GM12878 (cell line): Measurements from ENCODE around the gene STARD3. TPM values are rescaled to one million over a fixed set of nuclear protein-coding genes. Genes with fewer than 3 reads are reported as not detected.

Experiments
- ATF7 ChIP-seq: fragments of 450-650 bp; IDR thresholded peaks from 2 replicates; pipeline ENCODE4 v1.6.1; 2016; ENCODE audit warnings: low read depth, mild to moderate bottlenecking
- GABPA ChIP-seq: IDR thresholded peaks from 2 replicates; pipeline ENCODE4 v1.6.1; 2014; ENCODE audit warnings: antibody characterized with exemption, low read depth, mild to moderate bottlenecking, inconsistent platforms
- IKZF2 ChIP-seq, 2 experiments: fragments of 450-650 bp; IDR thresholded peaks; 2 replicates each; pipeline ENCODE4 v1.6.1; 2017; ENCODE audit warnings: mild to moderate bottlenecking in 2 of 2, moderate library complexity in 2 of 2
- JUNB ChIP-seq: IDR thresholded peaks from 2 replicates; pipeline ENCODE4 v1.6.1; 2016; ENCODE audit warnings: antibody characterized with exemption, mild to moderate bottlenecking
- KDM1A ChIP-seq: fragments of 200-600 bp; sonication (generic); IDR thresholded peaks from 2 replicates; pipeline ENCODE4 v1.6.1; 2016; ENCODE audit warnings: borderline replicate concordance
- MTA2 ChIP-seq: fragments of 450-650 bp; IDR thresholded peaks from 2 replicates; pipeline ENCODE4 v1.6.1; 2016; ENCODE audit warnings: low read depth, mild to moderate bottlenecking, moderate library complexity
- NFIC ChIP-seq: IDR thresholded peaks from 2 replicates; pipeline ENCODE4 v1.6.1; 2012; ENCODE audit warnings: low read depth, mild to moderate bottlenecking, inconsistent platforms, low read length, moderate library complexity
- NR2C1 ChIP-seq: fragments of 450-650 bp; IDR thresholded peaks from 2 replicates; pipeline ENCODE4 v1.6.1; 2017; ENCODE audit warnings: antibody characterized with exemption, mild to moderate bottlenecking, moderate library complexity
- POU2F2 ChIP-seq: IDR thresholded peaks from 3 replicates; pipeline ENCODE4 v1.6.1; 2011; ENCODE audit warnings: low read depth, mild to moderate bottlenecking, low read length, borderline replicate concordance
- RCOR1 ChIP-seq: conservative IDR thresholded peaks from 2 replicates; pipeline ENCODE4 v1.6.1; 2012; ENCODE audit warnings: low read depth, low read length, improper control_type of control experiment
- RFX5 ChIP-seq: IDR thresholded peaks from 2 replicates; pipeline ENCODE4 v1.6.1; 2011; ENCODE audit warnings: low read depth, low read length, improper control_type of control experiment
- RUNX3 ChIP-seq: IDR thresholded peaks from 2 replicates; pipeline ENCODE4 v1.6.1; 2012; ENCODE audit warnings: low read length, inconsistent platforms
- SRF ChIP-seq, 2 experiments: IDR thresholded peaks; 2 replicates each; pipeline ENCODE4 v1.6.1; 2011; ENCODE audit warnings: low read depth in 2 of 2, low read length in 2 of 2, mild to moderate bottlenecking in 1 of 2, moderate library complexity in 1 of 2
- TCF3 ChIP-seq: IDR thresholded peaks from 2 replicates; pipeline ENCODE4 v1.6.1; 2012; ENCODE audit warnings: low read depth, mild to moderate bottlenecking, low read length, borderline replicate concordance; ENCODE audit not compliant: insufficient read depth
- polyA plus RNA-seq, 11 experiments: library from polyadenylated mRNA; depleted of rRNA in 4 of 11; unstranded in 6 of 11; stranded (reverse) in 5 of 11; fragments of >200 nt; fragmentation: Nextera tagmentation in 4 of 11; fragmentation: Illumina TruSeq in 1 of 11; extraction: Ambion mirVana in 4 of 11; extraction: Trizol in 1 of 11; gene quantifications; 1 replicate in 1 of 11; 2 replicates in 10 of 11; pipeline versions ENCODE4 v1.2.1 to v1.2.3, GENCODE V29; 2011 to 2016; ENCODE audit warnings: inconsistent platforms in 2 of 11, missing spikeins in 2 of 11, low read depth in 1 of 11
- total RNA-seq, 4 experiments: library from RNA; depleted of rRNA in 3 of 4; stranded (reverse); fragments of >200 nt in 3 of 4; fragmentation: Illumina TruSeq in 1 of 4; extraction: Trizol in 1 of 4; gene quantifications; 2 replicates each; pipeline versions ENCODE4 v1.2.1 to v1.2.3, GENCODE V29; 2013 to 2021
- TF ChIP-seq, protein P1 (sequence below): IDR thresholded peaks from 2 replicates; pipeline ENCODE4 v1.6.1; 2011; ENCODE audit warnings: borderline replicate concordance, low read depth, mild to moderate bottlenecking, moderate library complexity, low read length; ENCODE audit not compliant: insufficient read depth, poor library complexity, severe bottlenecking
- TF ChIP-seq, protein P2 (sequence below): fragments of 450-650 bp; IDR thresholded peaks from 2 replicates; pipeline ENCODE4 v1.6.1; 2017; ENCODE audit warnings: low read depth, mild to moderate bottlenecking, moderate library complexity
- TF ChIP-seq, protein P3 (sequence below): IDR thresholded peaks from 2 replicates; pipeline ENCODE4 v1.6.1; 2012; ENCODE audit warnings: mild to moderate bottlenecking, low read depth, low read length
- TF ChIP-seq, protein P4 (sequence below): fragments of 450-650 bp; IDR thresholded peaks from 2 replicates; pipeline ENCODE4 v1.6.1; 2017; ENCODE audit warnings: mild to moderate bottlenecking
- TF ChIP-seq, protein P5 (sequence below): IDR thresholded peaks from 2 replicates; pipeline ENCODE4 v1.6.1; 2011; ENCODE audit warnings: borderline replicate concordance, low read depth, mild to moderate bottlenecking, moderate library complexity, mixed read lengths, low read length; ENCODE audit not compliant: insufficient read depth; ENCODE audit errors: extremely low read length

Gene STARD3
- total and polyA plus RNA-seq, 10 of the 15 experiments (the other 5 are each of a cell fraction or from before 2014, with no cell fraction given) = 0.08 to 62.7 (median 27.5) TPM

DNA sequence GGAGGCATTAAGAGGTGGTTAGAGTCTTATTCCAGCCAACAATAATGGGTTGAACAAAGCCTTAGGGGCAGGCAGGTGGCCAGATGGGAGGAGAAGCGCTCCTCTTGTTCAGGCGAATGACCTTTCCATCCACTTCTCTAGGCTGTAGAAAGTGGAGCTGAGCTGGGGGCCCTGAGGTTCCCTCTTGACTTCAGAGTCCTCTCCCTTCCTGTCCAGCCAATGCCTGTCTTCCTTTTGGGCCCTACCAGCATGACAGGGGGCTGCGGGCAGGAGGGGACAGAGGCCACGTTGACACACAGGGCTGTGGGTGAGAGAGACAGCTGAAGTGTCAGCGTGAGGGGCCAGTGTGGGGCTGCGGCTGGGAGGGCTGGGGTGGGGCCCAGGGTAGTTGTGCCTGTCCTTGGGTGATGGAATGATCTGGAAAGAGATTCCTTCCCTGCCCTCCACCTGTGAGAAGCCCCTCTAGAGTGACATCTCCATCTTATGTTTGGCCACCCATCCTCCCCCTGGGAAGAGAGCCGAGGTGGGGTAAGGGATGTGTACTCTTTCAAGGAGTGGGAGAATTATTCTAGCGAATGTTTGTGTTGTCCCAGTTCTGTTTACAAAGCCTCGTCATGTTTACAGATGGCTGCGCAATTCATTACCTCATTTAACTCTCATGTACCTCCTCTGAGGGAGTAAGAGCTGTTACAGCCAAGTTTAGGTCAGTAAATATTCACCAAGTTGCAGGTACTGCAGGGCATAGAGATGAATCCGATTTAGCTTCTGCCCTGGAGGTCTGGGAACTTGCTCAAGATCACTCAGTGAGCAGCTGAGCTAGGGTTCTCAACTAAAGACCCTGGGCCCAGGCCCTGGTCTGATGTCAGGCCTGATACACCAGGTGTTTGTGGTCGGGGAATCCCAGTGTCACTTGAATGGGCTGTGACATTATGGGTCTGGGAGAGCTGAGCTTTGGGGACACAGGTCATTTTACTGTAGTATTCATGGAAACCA, 66.3 kb downstream of the STARD3 start (continued):
- TF ChIP-seq, protein P1, sequence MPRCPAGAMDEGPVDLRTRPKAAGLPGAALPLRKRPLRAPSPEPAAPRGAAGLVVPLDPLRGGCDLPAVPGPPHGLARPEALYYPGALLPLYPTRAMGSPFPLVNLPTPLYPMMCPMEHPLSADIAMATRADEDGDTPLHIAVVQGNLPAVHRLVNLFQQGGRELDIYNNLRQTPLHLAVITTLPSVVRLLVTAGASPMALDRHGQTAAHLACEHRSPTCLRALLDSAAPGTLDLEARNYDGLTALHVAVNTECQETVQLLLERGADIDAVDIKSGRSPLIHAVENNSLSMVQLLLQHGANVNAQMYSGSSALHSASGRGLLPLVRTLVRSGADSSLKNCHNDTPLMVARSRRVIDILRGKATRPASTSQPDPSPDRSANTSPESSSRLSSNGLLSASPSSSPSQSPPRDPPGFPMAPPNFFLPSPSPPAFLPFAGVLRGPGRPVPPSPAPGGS = no peak
- TF ChIP-seq POU2F2 (no peak), SRF (IDR thresholded peaks at IDR 0.05; ENCODE audit: low read depth in 2 of 2, low read length in 2 of 2) (no peak), MTA2 (no peak), RCOR1 (no peak), ATF7 (peak; percentile 73), NFIC (peak; percentile 47; the same call in 1 of the 2 replicates), JUNB (0 out of 2 replicates have a peak, but pooled peaks have one; percentile 26), RFX5 (no peak), GABPA (no peak), RUNX3 (peak; percentile 93), TCF3 (peak; percentile 74; the same call in 1 of the 2 replicates), NR2C1 (no peak), IKZF2 (IDR thresholded peaks at IDR 0.05) (peak in 1 of 2 experiments; percentile 33; a peak in 1 of 4 replicates), KDM1A (no peak)
- TF ChIP-seq, protein P2, sequence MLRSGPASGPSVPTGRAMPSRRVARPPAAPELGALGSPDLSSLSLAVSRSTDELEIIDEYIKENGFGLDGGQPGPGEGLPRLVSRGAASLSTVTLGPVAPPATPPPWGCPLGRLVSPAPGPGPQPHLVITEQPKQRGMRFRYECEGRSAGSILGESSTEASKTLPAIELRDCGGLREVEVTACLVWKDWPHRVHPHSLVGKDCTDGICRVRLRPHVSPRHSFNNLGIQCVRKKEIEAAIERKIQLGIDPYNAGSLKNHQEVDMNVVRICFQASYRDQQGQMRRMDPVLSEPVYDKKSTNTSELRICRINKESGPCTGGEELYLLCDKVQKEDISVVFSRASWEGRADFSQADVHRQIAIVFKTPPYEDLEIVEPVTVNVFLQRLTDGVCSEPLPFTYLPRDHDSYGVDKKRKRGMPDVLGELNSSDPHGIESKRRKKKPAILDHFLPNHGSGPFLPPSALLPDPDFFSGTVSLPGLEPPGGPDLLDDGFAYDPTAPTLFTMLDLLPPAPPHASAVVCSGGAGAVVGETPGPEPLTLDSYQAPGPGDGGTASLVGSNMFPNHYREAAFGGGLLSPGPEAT = peak; percentile 69
- TF ChIP-seq, protein P3, sequence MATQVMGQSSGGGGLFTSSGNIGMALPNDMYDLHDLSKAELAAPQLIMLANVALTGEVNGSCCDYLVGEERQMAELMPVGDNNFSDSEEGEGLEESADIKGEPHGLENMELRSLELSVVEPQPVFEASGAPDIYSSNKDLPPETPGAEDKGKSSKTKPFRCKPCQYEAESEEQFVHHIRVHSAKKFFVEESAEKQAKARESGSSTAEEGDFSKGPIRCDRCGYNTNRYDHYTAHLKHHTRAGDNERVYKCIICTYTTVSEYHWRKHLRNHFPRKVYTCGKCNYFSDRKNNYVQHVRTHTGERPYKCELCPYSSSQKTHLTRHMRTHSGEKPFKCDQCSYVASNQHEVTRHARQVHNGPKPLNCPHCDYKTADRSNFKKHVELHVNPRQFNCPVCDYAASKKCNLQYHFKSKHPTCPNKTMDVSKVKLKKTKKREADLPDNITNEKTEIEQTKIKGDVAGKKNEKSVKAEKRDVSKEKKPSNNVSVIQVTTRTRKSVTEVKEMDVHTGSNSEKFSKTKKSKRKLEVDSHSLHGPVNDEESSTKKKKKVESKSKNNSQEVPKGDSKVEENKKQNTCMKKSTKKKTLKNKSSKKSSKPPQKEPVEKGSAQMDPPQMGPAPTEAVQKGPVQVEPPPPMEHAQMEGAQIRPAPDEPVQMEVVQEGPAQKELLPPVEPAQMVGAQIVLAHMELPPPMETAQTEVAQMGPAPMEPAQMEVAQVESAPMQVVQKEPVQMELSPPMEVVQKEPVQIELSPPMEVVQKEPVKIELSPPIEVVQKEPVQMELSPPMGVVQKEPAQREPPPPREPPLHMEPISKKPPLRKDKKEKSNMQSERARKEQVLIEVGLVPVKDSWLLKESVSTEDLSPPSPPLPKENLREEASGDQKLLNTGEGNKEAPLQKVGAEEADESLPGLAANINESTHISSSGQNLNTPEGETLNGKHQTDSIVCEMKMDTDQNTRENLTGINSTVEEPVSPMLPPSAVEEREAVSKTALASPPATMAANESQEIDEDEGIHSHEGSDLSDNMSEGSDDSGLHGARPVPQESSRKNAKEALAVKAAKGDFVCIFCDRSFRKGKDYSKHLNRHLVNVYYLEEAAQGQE = no peak
- TF ChIP-seq, protein P4, sequence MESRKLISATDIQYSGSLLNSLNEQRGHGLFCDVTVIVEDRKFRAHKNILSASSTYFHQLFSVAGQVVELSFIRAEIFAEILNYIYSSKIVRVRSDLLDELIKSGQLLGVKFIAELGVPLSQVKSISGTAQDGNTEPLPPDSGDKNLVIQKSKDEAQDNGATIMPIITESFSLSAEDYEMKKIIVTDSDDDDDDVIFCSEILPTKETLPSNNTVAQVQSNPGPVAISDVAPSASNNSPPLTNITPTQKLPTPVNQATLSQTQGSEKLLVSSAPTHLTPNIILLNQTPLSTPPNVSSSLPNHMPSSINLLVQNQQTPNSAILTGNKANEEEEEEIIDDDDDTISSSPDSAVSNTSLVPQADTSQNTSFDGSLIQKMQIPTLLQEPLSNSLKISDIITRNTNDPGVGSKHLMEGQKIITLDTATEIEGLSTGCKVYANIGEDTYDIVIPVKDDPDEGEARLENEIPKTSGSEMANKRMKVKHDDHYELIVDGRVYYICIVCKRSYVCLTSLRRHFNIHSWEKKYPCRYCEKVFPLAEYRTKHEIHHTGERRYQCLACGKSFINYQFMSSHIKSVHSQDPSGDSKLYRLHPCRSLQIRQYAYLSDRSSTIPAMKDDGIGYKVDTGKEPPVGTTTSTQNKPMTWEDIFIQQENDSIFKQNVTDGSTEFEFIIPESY = no peak
- TF ChIP-seq, protein P5, sequence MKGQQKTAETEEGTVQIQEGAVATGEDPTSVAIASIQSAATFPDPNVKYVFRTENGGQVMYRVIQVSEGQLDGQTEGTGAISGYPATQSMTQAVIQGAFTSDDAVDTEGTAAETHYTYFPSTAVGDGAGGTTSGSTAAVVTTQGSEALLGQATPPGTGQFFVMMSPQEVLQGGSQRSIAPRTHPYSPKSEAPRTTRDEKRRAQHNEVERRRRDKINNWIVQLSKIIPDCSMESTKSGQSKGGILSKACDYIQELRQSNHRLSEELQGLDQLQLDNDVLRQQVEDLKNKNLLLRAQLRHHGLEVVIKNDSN = no peak
